Naive thymus-derived CD4-positive, alpha-beta T cell (primary cell): Measurements from ENCODE around the gene BEAN1. TPM values are rescaled to one million over a fixed set of nuclear protein-coding genes. Genes with fewer than 3 reads are reported as not detected.

Experiments
- ATAC-seq: fragments of 150-1000 bp; cut with Tn5 transposase; 2 replicates; pipeline ENCODE4 v1.10.0; 2021; ENCODE audit warnings: mild to moderate bottlenecking, moderate library complexity
- CTCF ChIA-PET: fragments of 350-600 bp; sonication (Branson Sonifier 250); formaldehyde crosslinking; loops from one replicate; lab custom pipeline; 2021; ENCODE audit warnings: antibody characterized with exemption; lab: Charles Lee
- POLR2A ChIA-PET: fragments of 350-600 bp; sonication (Branson Sonifier 250); formaldehyde crosslinking; loops from one replicate; lab custom pipeline; 2021; ENCODE audit warnings: antibody characterized with exemption, inconsistent platforms; lab: Charles Lee
- DNase-seq, 9 donors: peaks; one replicate each; pipeline versions ENCODE4 v3.0.0 to v3.0.0-alpha.2; 2020 to 2022; ENCODE audit warnings: mixed read lengths in 1 of 9
- H3K27ac ChIP-seq: one replicate; pipeline ENCODE4 v1.7.0; 2013; ENCODE audit warnings: mild to moderate bottlenecking, low read depth, low read length, moderate library complexity
- H3K27me3 ChIP-seq, 2 donors: one replicate each; pipeline ENCODE4 v1.7.0; 2013; ENCODE audit warnings: low read length in 2 of 2, mild to moderate bottlenecking in 2 of 2, moderate library complexity in 2 of 2; ENCODE audit not compliant: control insufficient read depth in 2 of 2, insufficient read depth in 2 of 2
- H3K36me3 ChIP-seq, 3 experiments: 1 replicate in 2 of 3; 2 replicates in 1 of 3; pipeline ENCODE4 v1.7.0; 2013; ENCODE audit warnings: low read length in 3 of 3, mild to moderate bottlenecking in 3 of 3, moderate library complexity in 1 of 3; ENCODE audit not compliant: insufficient read depth in 3 of 3, control insufficient read depth in 2 of 3
- H3K4me1 ChIP-seq, 2 donors: one replicate each; pipeline ENCODE4 v1.7.0; 2013; ENCODE audit warnings: low read length in 2 of 2, mild to moderate bottlenecking in 2 of 2, moderate library complexity in 1 of 2; ENCODE audit not compliant: control insufficient read depth in 2 of 2, insufficient read depth in 2 of 2
- H3K4me3 ChIP-seq: 2 replicates; pipeline ENCODE4 v1.7.0; 2013; ENCODE audit warnings: mild to moderate bottlenecking, low read length
- H3K9me3 ChIP-seq, 3 experiments: 1 replicate in 2 of 3; 2 replicates in 1 of 3; pipeline ENCODE4 v1.7.0; 2013; ENCODE audit warnings: low read length in 3 of 3; ENCODE audit not compliant: control insufficient read depth in 2 of 3
- H3K27ac Mint-ChIP-seq, 9 donors: one replicate each; pipeline ENCODE4 v1.8.0; 2020 to 2022; ENCODE audit warnings: mixed read lengths in 9 of 9, mild to moderate bottlenecking in 8 of 9, moderate library complexity in 5 of 9, inconsistent platforms in 2 of 9
- H3K27me3 Mint-ChIP-seq, 5 donors: one replicate each; pipeline ENCODE4 v1.8.0; 2021 to 2022; ENCODE audit warnings: mixed read lengths in 5 of 5, mild to moderate bottlenecking in 1 of 5
- H3K36me3 Mint-ChIP-seq, 5 donors: one replicate each; pipeline ENCODE4 v1.8.0; 2020 to 2022; ENCODE audit warnings: mixed read lengths in 5 of 5, mild to moderate bottlenecking in 3 of 5, inconsistent platforms in 1 of 5
- H3K4me1 Mint-ChIP-seq, 7 donors: one replicate each; pipeline ENCODE4 v1.8.0; 2020 to 2022; ENCODE audit warnings: mixed read lengths in 7 of 7, mild to moderate bottlenecking in 3 of 7, inconsistent platforms in 1 of 7
- H3K4me3 Mint-ChIP-seq, 10 donors: one replicate each; pipeline ENCODE4 v1.8.0; 2020 to 2022; ENCODE audit warnings: mild to moderate bottlenecking in 10 of 10, mixed read lengths in 10 of 10, moderate library complexity in 6 of 10, inconsistent platforms in 2 of 10
- H3K9me3 Mint-ChIP-seq, 11 donors: one replicate each; pipeline ENCODE4 v1.8.0; 2020 to 2022; ENCODE audit warnings: mixed read lengths in 11 of 11, mild to moderate bottlenecking in 4 of 11, inconsistent platforms in 1 of 11, moderate library complexity in 1 of 11
- intact Hi-C, 2 donors: fragments of 100-400 bp; cut with micrococcal nuclease; formaldehyde crosslinking; loops; one replicate each; pipeline ENCODE4 v1.15.1; 2023
- polyA plus RNA-seq, 2 donors: library from polyadenylated mRNA; unstranded; fragments of 300-500 nt; fragmentation: Illumina TruSeq; gene quantifications; one replicate each; pipeline ENCODE4 v1.2.3, GENCODE V29; 2021
- total RNA-seq, 6 experiments: library from RNA in 5 of 6; stranded (reverse) in 5 of 6; gene quantifications; 1 replicate in 5 of 6; 2 replicates in 1 of 6; pipeline ENCODE4 v1.2.3 and lab custom pipeline; 2021 to 2026

Gene BEAN1
- total and polyA plus RNA-seq, 7 experiments from 2014 or later, result not detected

DNA sequence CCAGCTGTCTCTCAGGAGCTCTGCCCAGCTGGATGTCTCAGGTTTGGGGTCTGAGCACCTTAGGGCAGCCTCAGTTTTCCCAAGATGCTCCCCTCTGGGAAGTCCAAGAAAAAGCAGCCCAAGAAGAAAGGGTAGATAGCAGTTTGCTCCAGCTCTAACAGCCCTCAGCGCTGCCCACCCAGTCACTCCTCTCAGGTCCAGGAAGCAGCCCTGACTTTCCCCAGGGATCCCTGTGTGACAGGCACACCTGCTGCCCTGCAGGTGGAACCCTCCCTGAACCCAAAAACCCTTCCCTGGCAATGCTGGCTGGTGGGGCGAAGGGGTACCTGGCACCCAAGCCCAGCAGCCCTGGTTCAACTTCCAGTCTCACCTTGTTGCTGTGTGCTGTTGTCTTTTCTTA, 48.1 kb downstream of the BEAN1 start:
- no peaks in the 10 kb centered on the region for H3K9me3 ChIP-seq
- ChIA-PET CTCF (interaction anchor here (0.6 to 3.5 kb wide), 8 partner anchors 47 to 114 kb away, joined by 3 to 15 read pairs (median 4); partner anchors contain the start of gene CKLF), POLR2A (interaction anchor here (0.6 to 1.4 kb wide), 5 partner anchors 47 to 129 kb away, joined by 3 to 5 read pairs (median 4); no protein-coding TSS in a partner anchor)
- H3K27me3 ChIP-seq, result no peaks in the 10 kb centered on the region
- H3K4me1 Mint-ChIP-seq, result peaks cover 13 to 35% (median 34%) of the 10 kb centered on the region in 7 donors
- peak overlapping the region; percentile 47 for H3K27ac ChIP-seq
- H3K36me3 Mint-ChIP-seq, result no peaks in the 10 kb centered on the region
- intact Hi-C loops, result loop anchor here in 1 of 2 donors (5.0 kb wide), 1 partner anchor 397 kb away; no protein-coding TSS in a partner anchor
- H3K4me3 ChIP-seq, result no peak overlapping the region
- no peaks in the 10 kb centered on the region for H3K9me3 Mint-ChIP-seq
- H3K27me3 Mint-ChIP-seq, result peaks cover 0 to 1% (median 0%) of the 10 kb centered on the region in 5 donors
- no peak for ATAC-seq
- peak overlapping the region in 7 of 9 donors; percentile 71 to 91 (median 79) for H3K27ac Mint-ChIP-seq
- peak overlapping the region in 2 of 10 donors; percentile 26 to 50 for H3K4me3 Mint-ChIP-seq
- no peaks in the 10 kb centered on the region for H3K36me3 ChIP-seq
- H3K4me1 ChIP-seq, result peaks cover 21 to 28% of the 10 kb centered on the region in 2 donors
- DNase-seq, result no peak

DNA sequence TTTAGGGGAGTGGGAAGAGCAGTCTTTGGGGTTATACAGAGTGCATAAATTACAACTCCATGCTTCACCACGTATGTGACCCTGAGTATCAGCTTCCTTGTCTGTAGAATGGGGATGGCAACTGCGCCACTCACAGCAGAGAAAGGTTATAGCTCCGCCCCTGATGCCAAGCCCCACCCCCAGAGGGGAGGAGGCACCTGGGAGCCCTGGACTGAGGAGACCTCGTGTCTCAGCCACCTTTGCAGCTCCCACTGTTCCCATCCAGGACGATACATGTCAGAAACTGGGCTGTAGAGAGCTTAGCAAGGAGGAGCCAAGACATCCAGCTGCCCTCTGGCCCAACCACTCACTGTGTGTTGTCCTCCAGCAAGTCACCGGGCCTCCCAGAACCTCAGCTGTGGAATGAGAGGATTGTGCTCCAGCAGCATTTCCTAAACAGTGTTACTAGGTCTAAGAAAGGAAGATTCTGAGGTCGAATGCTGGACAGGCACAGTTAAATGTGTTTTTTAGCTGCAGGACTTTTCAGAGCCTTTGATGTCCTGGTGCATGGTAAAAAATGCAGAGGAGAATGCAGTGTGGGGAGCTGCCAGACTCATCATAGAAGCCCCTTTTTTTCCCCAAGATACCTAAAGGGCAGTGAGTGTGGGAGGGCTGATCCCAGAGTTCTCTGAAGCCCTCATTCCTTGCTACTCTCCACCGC, 49.4 kb downstream of the BEAN1 start:
- no peak for ATAC-seq
- POLR2A ChIA-PET, result interaction anchor here (0.6 to 1.4 kb wide), 5 partner anchors 45 to 127 kb away, joined by 3 to 8 read pairs (median 3); partner anchors contain the start of gene CKLF
- intact Hi-C loops, result loop anchor here in 1 of 2 donors (5.0 kb wide), 1 partner anchor 396 kb away; no protein-coding TSS in a partner anchor

DNA sequence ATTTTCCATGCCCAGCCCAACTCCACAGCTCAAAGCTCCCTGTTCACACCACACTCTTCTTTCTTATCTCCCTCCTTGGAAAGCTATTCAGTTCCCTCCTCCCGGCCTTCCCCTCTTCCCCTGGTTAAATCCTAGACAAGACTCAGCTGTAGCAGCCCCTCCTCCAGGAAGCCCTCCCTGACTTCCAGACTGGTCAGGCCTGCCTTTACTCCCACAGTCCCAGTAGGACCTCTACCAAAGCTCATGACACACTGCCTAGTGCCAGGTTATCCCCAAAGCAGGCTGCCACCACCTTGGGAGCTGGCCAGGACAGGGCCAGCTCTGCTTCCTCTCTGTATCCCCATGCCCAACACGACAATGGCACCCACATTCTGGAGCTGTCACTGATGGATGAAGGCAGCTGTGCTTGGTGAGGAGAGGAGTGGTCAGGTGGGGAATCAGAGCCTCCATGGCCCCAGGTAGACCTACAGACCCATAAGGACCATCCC, 50.0 kb downstream of the BEAN1 start:
- Histone ChIP-seq H3K36me3 (no peaks in the 10 kb centered on the region), H3K27ac (no peak overlapping the region), H3K4me3 (no peak overlapping the region), H3K9me3 (no peaks in the 10 kb centered on the region), H3K27me3 (no peaks in the 10 kb centered on the region), H3K4me1 (peaks cover 21 to 28% of the 10 kb centered on the region in 2 donors)
- Mint-ChIP-seq H3K27me3 (no peaks in the 10 kb centered on the region), H3K27ac (peak overlapping the region in 4 of 9 donors; percentile 36 to 55 (median 48)), H3K9me3 (no peaks in the 10 kb centered on the region), H3K36me3 (no peaks in the 10 kb centered on the region), H3K4me1 (peaks cover 13 to 36% (median 34%) of the 10 kb centered on the region in 7 donors), H3K4me3 (no peak overlapping the region)
- DNase-seq, result no peak
- ChIA-PET CTCF (interaction anchor here (0.8 to 3.5 kb wide), 8 partner anchors 44 to 390 kb away, joined by 3 to 15 read pairs (median 4); no protein-coding TSS in a partner anchor), POLR2A (interaction anchor here (0.8 to 1.1 kb wide), 2 partner anchors 69 to 75 kb away, joined by 3 to 8 read pairs; partner anchors contain the start of gene CKLF)
- intact Hi-C loops, result loop anchor here in 1 of 2 donors (5.0 kb wide), 1 partner anchor 395 kb away; no protein-coding TSS in a partner anchor
- no peak for ATAC-seq

More for the DNA sequence above, 49.4 kb downstream of the BEAN1 start:
- H3K27me3 ChIP-seq, result no peaks in the 10 kb centered on the region
- Mint-ChIP-seq H3K36me3 (no peaks in the 10 kb centered on the region), H3K27ac (peak overlapping the region in 3 of 9 donors; percentile 36 to 55 (median 42)), H3K4me1 (peaks cover 13 to 35% (median 34%) of the 10 kb centered on the region in 7 donors), H3K9me3 (no peaks in the 10 kb centered on the region), H3K4me3 (no peak overlapping the region), H3K27me3 (no peaks in the 10 kb centered on the region)
- H3K4me3 ChIP-seq, result no peak overlapping the region
- H3K36me3 ChIP-seq, result no peaks in the 10 kb centered on the region
- no peaks in the 10 kb centered on the region for H3K9me3 ChIP-seq
- H3K27ac ChIP-seq, result no peak overlapping the region
- CTCF ChIA-PET, result interaction anchor here (0.8 to 3.5 kb wide), 8 partner anchors 46 to 391 kb away, joined by 3 to 15 read pairs (median 4); no protein-coding TSS in a partner anchor
- DNase-seq, result peak in 3 of 9 donors; percentile 13 to 58 (median 16)
- peaks cover 21 to 28% of the 10 kb centered on the region in 2 donors for H3K4me1 ChIP-seq

DNA sequence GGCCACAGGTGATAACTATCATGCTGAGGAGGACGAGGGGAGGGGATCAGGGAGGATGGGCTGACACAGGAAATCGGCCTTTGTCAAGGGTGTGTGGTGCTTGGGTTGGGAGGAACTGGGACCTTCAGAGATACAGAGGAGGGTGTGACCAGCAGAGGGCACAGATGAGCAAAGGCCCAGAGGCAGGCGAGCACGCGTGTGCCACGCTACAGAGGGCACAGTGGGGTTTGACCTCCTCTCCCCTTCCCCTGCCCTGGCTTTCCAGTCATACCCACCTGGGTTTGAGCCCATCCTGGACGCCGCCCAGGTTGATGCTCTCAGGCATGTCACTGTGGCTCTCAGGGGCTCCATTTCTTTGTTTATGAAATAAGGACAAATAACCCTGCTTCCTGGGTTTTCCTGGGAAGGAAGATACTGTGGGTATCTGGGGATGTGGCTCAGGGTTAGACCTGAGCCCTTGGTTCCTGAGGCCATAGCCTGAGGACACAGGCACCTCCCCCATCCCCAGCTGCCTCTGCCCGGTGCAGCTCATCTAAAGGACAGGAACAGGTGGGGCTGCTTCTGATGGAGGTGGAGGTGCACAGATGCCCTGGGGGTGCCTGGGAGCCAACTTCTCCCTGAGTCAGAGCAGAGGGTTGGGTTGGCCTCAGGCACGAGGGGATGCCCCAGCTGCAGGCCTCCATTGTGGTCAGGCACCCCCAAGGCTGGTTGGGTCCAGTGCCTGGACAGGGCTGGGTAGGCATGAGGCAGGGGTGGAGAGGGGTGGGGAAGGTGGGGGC, 51.8 kb downstream of the BEAN1 start:
- H3K4me3 Mint-ChIP-seq, result peak overlapping the region in 7 of 10 donors; percentile 1 to 55 (median 38)
- Histone ChIP-seq H3K27ac (no peak overlapping the region), H3K4me3 (peak overlapping the region; percentile 16), H3K9me3 (no peaks in the 10 kb centered on the region), H3K27me3 (no peaks in the 10 kb centered on the region), H3K36me3 (no peaks in the 10 kb centered on the region), H3K4me1 (peaks cover 21 to 26% of the 10 kb centered on the region in 2 donors)
- H3K36me3 Mint-ChIP-seq, result no peaks in the 10 kb centered on the region
- no peaks in the 10 kb centered on the region for H3K9me3 Mint-ChIP-seq
- ATAC-seq (peak; percentile 92), DNase-seq (peak; percentile 47 to 79 (median 70))
- ChIA-PET POLR2A (interaction anchor here (1.1 to 1.4 kb wide), 2 partner anchors 72 to 125 kb away, joined by 3 to 4 read pairs; no protein-coding TSS in a partner anchor), CTCF (interaction anchor here (0.6 to 9.1 kb wide), 8 partner anchors 29 to 303 kb away, joined by 3 to 84 read pairs (median 5); no protein-coding TSS in a partner anchor)
- peaks cover 16 to 45% (median 37%) of the 10 kb centered on the region in 7 donors for H3K4me1 Mint-ChIP-seq
- H3K27me3 Mint-ChIP-seq, result no peaks in the 10 kb centered on the region
- peak overlapping the region in 8 of 9 donors; percentile 29 to 92 (median 56) for H3K27ac Mint-ChIP-seq
- intact Hi-C loops, result loop anchor here (1.0 to 5.0 kb wide), 11 partner anchors 38 to 393 kb away; partner anchors contain the start of genes CMTM3 (in 2 of the 2) and CKLF (in 1 of the 2)

DNA sequence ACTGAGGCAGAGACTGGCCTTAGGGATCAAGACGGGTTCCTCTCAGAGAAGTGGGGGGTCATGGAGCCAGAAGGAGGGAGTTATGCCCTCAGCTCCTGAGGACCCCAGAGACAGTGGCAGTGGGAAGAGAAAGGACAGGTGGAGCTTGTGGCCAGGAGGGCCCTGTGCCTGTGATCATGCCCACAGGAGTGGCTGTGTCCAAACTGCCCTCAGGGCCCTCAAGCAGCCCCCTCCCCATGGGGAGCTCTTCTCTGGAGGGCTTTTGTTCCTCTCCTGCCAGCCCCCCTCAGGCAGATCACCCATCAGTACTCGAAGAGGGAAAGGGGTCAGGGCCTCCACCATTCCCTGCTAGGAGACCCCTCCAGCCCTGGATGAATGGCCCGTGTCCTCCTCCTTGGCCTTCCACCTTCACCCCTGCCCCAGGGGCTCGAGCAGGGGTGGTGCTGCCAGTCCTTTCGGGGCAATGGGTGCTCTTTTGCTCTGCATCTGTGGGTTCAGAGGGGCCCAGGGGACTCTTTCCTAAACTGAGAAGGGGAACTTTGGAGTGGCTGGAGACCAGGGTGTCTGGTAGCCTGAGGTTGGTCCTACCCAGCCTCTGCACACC, 52.7 kb downstream of the BEAN1 start:
- H3K36me3 ChIP-seq, result no peaks in the 10 kb centered on the region
- Mint-ChIP-seq H3K27ac (peak overlapping the region in 1 of 9 donors; percentile 29), H3K27me3 (no peaks in the 10 kb centered on the region), H3K4me1 (peaks cover 10 to 44% (median 33%) of the 10 kb centered on the region in 7 donors), H3K9me3 (peaks cover 0 to 3% (median 0%) of the 10 kb centered on the region in 11 donors), H3K4me3 (no peak overlapping the region), H3K36me3 (no peaks in the 10 kb centered on the region)
- H3K9me3 ChIP-seq, result no peaks in the 10 kb centered on the region
- ChIA-PET POLR2A (interaction anchor here (1.1 to 1.4 kb wide), 2 partner anchors 71 to 124 kb away, joined by 3 to 4 read pairs; no protein-coding TSS in a partner anchor), CTCF (interaction anchor here (0.6 to 9.1 kb wide), 8 partner anchors 29 to 302 kb away, joined by 3 to 84 read pairs (median 5); no protein-coding TSS in a partner anchor)
- intact Hi-C loops, result loop anchor here in 1 of 2 donors (2.0 to 5.0 kb wide), 2 partner anchors 45 to 393 kb away; no protein-coding TSS in a partner anchor
- peaks cover 17 to 20% of the 10 kb centered on the region in 2 donors for H3K4me1 ChIP-seq
- no peak for DNase-seq
- H3K27ac ChIP-seq, result no peak overlapping the region
- H3K4me3 ChIP-seq, result no peak overlapping the region
- no peak for ATAC-seq
- H3K27me3 ChIP-seq, result no peaks in the 10 kb centered on the region
